PC-3 (cell line): ENCODE data around the gene NHLH1. TPM values are rescaled to one million over a fixed set of nuclear protein-coding genes. Genes with fewer than 3 reads are reported as not detected.

Source experiments
- ATAC-seq: fragments of 200-7000 bp; cut with Tn5 transposase; 2 replicates; pipeline ENCODE4 v1.9.1; 2020; ENCODE audit warnings: mild to moderate bottlenecking, moderate library complexity
- BruUV-seq: library from RNA; stranded (reverse); fragments of 400-500 nt; replicated peaks from 2 replicates; lab custom pipeline; 2021; lab: Mats Ljungman, UMichigan
- CTCF ChIA-PET: fragments of 300-600 bp; sonication (Branson Sonifier 250); formaldehyde crosslinking; loops from one replicate; lab custom pipeline; 2022; ENCODE audit warnings: antibody characterized with exemption; lab: Charles Lee
- POLR2A ChIA-PET: fragments of 300-600 bp; sonication (Branson Sonifier 250); formaldehyde crosslinking; loops from one replicate; lab custom pipeline; 2022; ENCODE audit warnings: antibody characterized with exemption; ENCODE audit not compliant: unreplicated experiment; lab: Charles Lee
- DNase-seq: peaks from one replicate; pipeline ENCODE4 v3.0.0-alpha.2; 2015
- H2AFZ ChIP-seq: fragments of 300-600 bp; sonication (generic); 2 replicates; pipeline ENCODE4 v1.6.0; 2016; ENCODE audit warnings: antibody characterized with exemption, low read length
- H3F3A ChIP-seq: fragments of 300-600 bp; sonication (generic); one replicate; pipeline ENCODE4 v1.6.0; 2017; ENCODE audit warnings: antibody characterized with exemption, low read length, control low read depth, mild to moderate bottlenecking; ENCODE audit not compliant: unreplicated experiment
- H3K27ac ChIP-seq: fragments of 300-600 bp; sonication (generic); 2 replicates; pipeline ENCODE4 v1.5.1; 2016; ENCODE audit warnings: mild to moderate bottlenecking, low read length
- H3K27me3 ChIP-seq: fragments of 300-600 bp; sonication (generic); 2 replicates; pipeline ENCODE4 v1.6.1; 2016; ENCODE audit warnings: low read length, mixed read lengths
- H3K36me3 ChIP-seq: fragments of 300-600 bp; sonication (generic); 2 replicates; pipeline ENCODE4 v1.6.1; 2016; ENCODE audit warnings: low read depth, mixed run types, low read length, mixed read lengths
- H3K4me1 ChIP-seq: fragments of 300-600 bp; sonication (generic); 2 replicates; pipeline ENCODE4 v1.5.1; 2016; ENCODE audit warnings: low read length; ENCODE audit not compliant: insufficient read depth
- H3K4me2 ChIP-seq: fragments of 300-600 bp; sonication (generic); 2 replicates; pipeline ENCODE4 v1.6.0; 2016; ENCODE audit warnings: low read length
- H3K4me3 ChIP-seq: fragments of 300-600 bp; sonication (generic); 2 replicates; pipeline ENCODE4 v1.5.1; 2016; ENCODE audit warnings: mild to moderate bottlenecking, low read length, mixed read lengths
- H3K79me2 ChIP-seq: fragments of 300-600 bp; sonication (generic); 2 replicates; pipeline ENCODE4 v1.6.1; 2017; ENCODE audit warnings: low read length, mixed read lengths
- H3K9ac ChIP-seq: fragments of 300-600 bp; sonication (generic); 2 replicates; pipeline ENCODE4 v1.6.0; 2016; ENCODE audit warnings: mild to moderate bottlenecking, low read length
- H3K9me2 ChIP-seq: fragments of 300-600 bp; sonication (generic); replicated peaks from 2 replicates; pipeline ENCODE4 v1.6.1; 2016; ENCODE audit warnings: mixed run types, low read length, mixed read lengths
- H3K9me3 ChIP-seq: fragments of 300-600 bp; sonication (generic); 2 replicates; pipeline ENCODE4 v1.6.1; 2016; ENCODE audit warnings: low read length, mixed read lengths
- H4K20me1 ChIP-seq: fragments of 300-600 bp; sonication (generic); 2 replicates; pipeline ENCODE4 v1.6.1; 2016; ENCODE audit warnings: low read length, mixed read lengths
- EZH2 ChIP-seq: fragments of 300-600 bp; sonication (generic); IDR thresholded peaks from one replicate; pipeline ENCODE4 v1.6.1; 2017; ENCODE audit warnings: antibody characterized with exemption, mild to moderate bottlenecking, low read length; ENCODE audit not compliant: unreplicated experiment
- EZH2phosphoT487 ChIP-seq: fragments of 300-600 bp; sonication (generic); IDR thresholded peaks from 2 replicates; pipeline ENCODE4 v1.6.1; 2018; ENCODE audit warnings: mild to moderate bottlenecking, antibody characterized with exemption, low read length, borderline replicate concordance
- intact Hi-C: fragments of 100-400 bp; cut with micrococcal nuclease; formaldehyde crosslinking; loops from 2 replicates; pipeline ENCODE4 v1.9.0; 2023
- total RNA-seq: library from RNA; depleted of rRNA; stranded (reverse); fragments of >200 nt; gene quantifications from 2 replicates; pipeline ENCODE4 v1.2.3, GENCODE V29; 2014
- TF ChIP-seq, protein P1 (sequence below): fragments of 300-600 bp; sonication (generic); conservative IDR thresholded peaks from 2 replicates; pipeline ENCODE4 v1.5.1; 2017; ENCODE audit warnings: antibody characterized with exemption, low read depth, mild to moderate bottlenecking, low read length

The NHLH1 gene
- total RNA-seq, 1 experiment from 2014 or later, result not detected

DNA sequence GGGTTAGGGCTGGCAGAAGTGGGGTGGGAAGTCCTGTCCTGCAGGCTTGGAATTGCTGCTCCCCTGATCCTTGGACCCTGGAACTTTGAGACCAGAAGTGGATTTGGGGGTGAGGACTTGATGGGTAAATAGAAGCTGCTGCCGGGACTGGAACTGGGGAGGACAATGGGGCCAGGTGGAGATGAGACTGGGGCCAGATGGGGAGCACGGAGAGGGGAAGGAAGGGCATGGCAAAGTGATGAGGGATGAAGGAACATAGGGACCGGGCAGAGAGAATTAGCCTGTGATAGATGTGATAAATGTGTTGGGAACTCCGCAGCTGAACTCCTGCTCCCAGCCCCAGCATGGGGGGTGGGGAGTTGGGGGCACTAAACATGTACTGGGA, 637 bp downstream of the NHLH1 start:
- ATAC-seq, result no peak
- CTCF ChIA-PET, result interaction anchor here (0.6 kb wide), 1 partner anchor 12 kb away, joined by 3 read pairs; no protein-coding TSS in a partner anchor

DNA sequence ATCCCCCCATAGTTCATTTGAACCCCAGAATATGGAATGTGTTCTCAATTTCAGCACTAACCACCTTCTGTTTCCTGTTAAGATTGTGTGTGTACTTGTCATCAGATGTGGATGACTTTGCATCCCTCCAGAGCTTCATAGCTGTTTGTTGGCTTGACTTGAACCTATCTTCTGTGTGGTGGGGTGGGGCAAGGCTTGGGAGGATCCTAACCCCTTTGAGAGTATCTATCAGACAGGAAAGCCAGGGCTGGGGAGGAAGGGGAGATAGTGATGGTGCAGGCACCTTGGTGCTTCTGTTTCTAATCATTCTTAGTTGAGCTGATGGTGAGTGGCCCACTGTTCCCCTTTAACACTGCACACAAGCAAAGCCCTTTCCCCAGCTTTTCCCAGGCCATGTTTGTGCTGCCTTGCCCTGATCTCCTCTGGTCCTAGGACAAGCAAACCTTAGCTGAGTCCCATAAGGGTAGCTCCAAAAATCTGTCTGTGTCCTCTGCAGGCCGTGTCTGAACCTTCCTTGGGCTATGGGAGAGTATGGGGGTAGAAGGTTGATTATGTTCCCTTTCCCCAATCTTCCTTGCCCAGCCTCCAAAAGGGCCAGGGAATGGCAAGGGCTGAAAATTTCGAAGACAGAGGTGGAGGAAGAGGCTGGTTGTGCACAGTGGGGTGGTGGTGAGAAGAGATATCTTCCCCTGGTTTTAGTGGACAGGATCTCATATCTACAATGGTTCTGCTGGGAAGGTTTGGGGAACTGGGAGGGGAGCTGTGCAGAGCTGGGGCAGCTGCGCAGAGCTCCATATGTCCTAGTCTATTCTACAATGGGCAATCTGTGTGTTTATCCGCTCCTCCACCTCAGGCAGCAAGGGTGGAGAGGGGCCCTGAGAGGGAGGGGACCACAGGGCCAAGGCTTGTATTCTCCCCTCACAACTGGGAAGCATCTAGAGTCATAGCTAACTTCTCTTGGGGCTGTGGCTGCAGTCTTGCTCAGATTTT, 1.4 kb downstream of the NHLH1 start:
- no peaks in the 10 kb centered on the region for H4K20me1 ChIP-seq
- H3K9me3 ChIP-seq, result no peaks in the 10 kb centered on the region
- TF ChIP-seq EZH2phosphoT487 (no peak), EZH2 (no peak)
- TF ChIP-seq, protein P1, sequence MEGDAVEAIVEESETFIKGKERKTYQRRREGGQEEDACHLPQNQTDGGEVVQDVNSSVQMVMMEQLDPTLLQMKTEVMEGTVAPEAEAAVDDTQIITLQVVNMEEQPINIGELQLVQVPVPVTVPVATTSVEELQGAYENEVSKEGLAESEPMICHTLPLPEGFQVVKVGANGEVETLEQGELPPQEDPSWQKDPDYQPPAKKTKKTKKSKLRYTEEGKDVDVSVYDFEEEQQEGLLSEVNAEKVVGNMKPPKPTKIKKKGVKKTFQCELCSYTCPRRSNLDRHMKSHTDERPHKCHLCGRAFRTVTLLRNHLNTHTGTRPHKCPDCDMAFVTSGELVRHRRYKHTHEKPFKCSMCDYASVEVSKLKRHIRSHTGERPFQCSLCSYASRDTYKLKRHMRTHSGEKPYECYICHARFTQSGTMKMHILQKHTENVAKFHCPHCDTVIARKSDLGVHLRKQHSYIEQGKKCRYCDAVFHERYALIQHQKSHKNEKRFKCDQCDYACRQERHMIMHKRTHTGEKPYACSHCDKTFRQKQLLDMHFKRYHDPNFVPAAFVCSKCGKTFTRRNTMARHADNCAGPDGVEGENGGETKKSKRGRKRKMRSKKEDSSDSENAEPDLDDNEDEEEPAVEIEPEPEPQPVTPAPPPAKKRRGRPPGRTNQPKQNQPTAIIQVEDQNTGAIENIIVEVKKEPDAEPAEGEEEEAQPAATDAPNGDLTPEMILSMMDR, result no peak
- H3F3A ChIP-seq, result no peaks in the 10 kb centered on the region
- H3K36me3 ChIP-seq, result no peaks in the 10 kb centered on the region
- no peaks in the 10 kb centered on the region for H3K79me2 ChIP-seq
- H3K9ac ChIP-seq, result no peak overlapping the region
- no peak overlapping the region for H3K27ac ChIP-seq
- no peaks in the 10 kb centered on the region for H3K9me2 ChIP-seq
- no peaks in the 10 kb centered on the region for H3K27me3 ChIP-seq
- no peak overlapping the region for H3K4me3 ChIP-seq
- POLR2A ChIA-PET, result no interaction called here
- intact Hi-C loops, result no loop called here
- no peak overlapping the region for H3K4me2 ChIP-seq
- DNase-seq, result no peak
- H3K4me1 ChIP-seq, result no peaks in the 10 kb centered on the region
- no TSS peak for BruUV-seq
- CTCF ChIA-PET, result no interaction called here
- no peak for ATAC-seq
- no peak overlapping the region for H2AFZ ChIP-seq

More for the DNA sequence above, 637 bp downstream of the NHLH1 start:
- Histone ChIP-seq H4K20me1 (no peaks in the 10 kb centered on the region), H3F3A (no peaks in the 10 kb centered on the region), H3K27ac (no peak overlapping the region), H3K9ac (no peak overlapping the region), H3K4me1 (no peaks in the 10 kb centered on the region), H3K4me3 (no peak overlapping the region), H3K4me2 (no peak overlapping the region), H3K27me3 (no peaks in the 10 kb centered on the region), H3K9me3 (no peaks in the 10 kb centered on the region), H2AFZ (no peak overlapping the region), H3K9me2 (no peaks in the 10 kb centered on the region), H3K79me2 (no peaks in the 10 kb centered on the region), H3K36me3 (no peaks in the 10 kb centered on the region)
- TF ChIP-seq EZH2phosphoT487 (no peak), EZH2 (no peak)
- TF ChIP-seq, protein P1, result no peak
- BruUV-seq, result no TSS peak
- no peak for DNase-seq
- POLR2A ChIA-PET, result no interaction called here
- intact Hi-C loops, result no loop called here

DNA sequence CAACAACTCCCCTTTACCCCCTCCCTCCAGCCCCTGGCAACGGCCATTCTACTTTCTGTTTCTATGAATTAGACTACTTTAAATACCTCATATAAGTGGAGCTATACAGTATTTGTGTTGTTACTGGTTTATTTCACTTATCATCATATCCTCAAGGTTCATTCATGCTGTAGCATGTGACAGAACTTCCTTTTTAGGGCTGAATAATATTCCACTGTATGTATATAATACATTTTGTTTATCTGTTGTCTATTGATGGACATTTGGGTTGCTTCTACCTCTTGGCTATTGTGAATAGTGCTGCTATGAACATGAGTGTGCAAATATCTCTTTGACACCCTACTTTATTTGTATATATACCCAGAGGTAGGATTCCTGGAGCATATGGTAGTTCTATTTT, 2.2 kb downstream of the NHLH1 start:
- POLR2A ChIA-PET, result no interaction called here

More for the DNA sequence above, 2.2 kb downstream of the NHLH1 start:
- no peak overlapping the region for H2AFZ ChIP-seq
- H3K27ac ChIP-seq, result no peak overlapping the region
- no TSS peak for BruUV-seq
- no peak for TF ChIP-seq EZH2
- H3K27me3 ChIP-seq, result no peaks in the 10 kb centered on the region
- no peaks in the 10 kb centered on the region for H3K9me2 ChIP-seq
- CTCF ChIA-PET, result no interaction called here
- no peak overlapping the region for H3K9ac ChIP-seq
- H4K20me1 ChIP-seq, result no peaks in the 10 kb centered on the region
- H3F3A ChIP-seq, result no peaks in the 10 kb centered on the region
- no peaks in the 10 kb centered on the region for H3K79me2 ChIP-seq
- ATAC-seq (no peak), DNase-seq (no peak)
- H3K9me3 ChIP-seq, result no peaks in the 10 kb centered on the region
- intact Hi-C loops, result no loop called here
- H3K4me2 ChIP-seq, result no peak overlapping the region
- H3K4me3 ChIP-seq, result no peak overlapping the region
- H3K36me3 ChIP-seq, result no peaks in the 10 kb centered on the region
- no peaks in the 10 kb centered on the region for H3K4me1 ChIP-seq
